HG03460 (cell line): ENCODE results near the gene CSNK2A2.

Experiments
- ATAC-seq: cut with Tn5 transposase; IDR thresholded peaks from one replicate; pipeline ENCODE4 v1.9.1; 2021; ENCODE audit not compliant: unreplicated experiment

CSNK2A2 gene

GRCh38 chr16:58198022-58198683 is at the start of gene CSNK2A2:
CSNK2A2 (minus strand) TSS chr16:58198106; CDS start chr16:58197736, 370 bp downstream.
- peak; percentile 86 for ATAC-seq

DNA sequence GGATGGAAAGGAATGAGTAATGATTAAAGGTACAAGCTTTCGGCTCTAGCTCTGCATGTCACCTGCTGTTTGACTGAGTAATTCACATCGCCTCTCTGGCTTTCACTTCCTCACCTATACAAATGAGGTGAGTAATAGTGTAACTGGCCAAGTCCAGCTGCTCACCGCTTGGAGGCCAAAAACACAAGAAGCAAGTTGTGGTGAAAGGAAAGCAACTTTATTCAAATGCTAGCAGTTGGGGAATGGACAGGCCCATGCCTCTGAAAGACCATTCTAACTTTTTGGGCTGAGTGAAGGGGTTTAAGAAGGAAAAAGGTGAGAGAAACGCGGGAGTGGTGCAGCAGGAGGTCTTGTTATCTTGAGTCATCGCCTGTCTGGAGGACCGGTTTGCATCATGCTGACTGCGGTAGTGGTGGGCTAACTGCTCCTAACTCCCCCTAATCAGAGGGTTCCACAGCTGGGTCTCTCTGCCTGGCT is 45.7 kb upstream of the CSNK2A2 start:
- peak; percentile 99 for ATAC-seq

DNA sequence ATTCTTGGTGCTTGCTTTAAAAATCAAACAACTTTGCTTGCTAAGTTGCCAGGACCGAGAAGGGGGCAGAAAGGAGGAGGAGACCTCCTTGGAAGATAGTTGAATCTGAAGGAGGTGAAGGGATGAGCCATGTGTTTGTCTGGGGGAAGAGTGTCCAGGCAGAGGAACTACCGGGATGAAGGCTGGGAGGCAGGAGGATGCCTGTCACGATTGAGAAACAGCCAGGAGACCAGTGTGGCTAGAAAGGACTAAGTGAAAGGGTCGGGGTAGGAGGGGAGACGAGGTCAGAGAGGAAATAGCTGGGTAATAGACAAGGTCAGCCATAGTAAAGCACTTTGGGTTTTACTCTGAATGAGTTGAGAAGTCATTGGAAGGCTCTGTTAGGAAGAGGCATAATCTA is 38.9 kb upstream of the CSNK2A2 start:
- no peak for ATAC-seq

GRCh38 chr16:58236231-58236690 is 38.4 kb upstream of the CSNK2A2 start:
- ATAC-seq: peak; percentile 98

DNA sequence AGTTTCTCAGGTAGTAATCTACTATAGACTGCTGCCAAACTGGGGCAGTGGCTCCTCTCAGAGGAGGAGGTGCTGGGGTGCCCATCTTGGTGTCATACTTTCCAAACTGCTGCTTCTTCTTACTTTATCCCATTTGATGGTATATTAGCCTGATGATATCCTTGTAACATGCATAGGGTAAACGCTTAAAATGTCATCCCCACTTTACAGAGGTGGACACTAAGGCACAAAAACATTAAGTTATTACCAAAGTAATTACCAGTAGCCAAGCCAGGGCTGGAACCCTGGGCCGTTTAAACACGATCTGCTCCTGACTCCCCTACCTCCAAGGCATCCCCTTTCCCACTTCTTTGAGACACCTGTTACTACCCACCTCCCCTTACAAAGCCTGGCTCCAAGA is 37.8 kb upstream of the CSNK2A2 start:
- no peak for ATAC-seq

- no peak for ATAC-seq
Observed at GRCh38 chr16:58234831-58235595, 37.1 kb upstream of the CSNK2A2 start.

DNA sequence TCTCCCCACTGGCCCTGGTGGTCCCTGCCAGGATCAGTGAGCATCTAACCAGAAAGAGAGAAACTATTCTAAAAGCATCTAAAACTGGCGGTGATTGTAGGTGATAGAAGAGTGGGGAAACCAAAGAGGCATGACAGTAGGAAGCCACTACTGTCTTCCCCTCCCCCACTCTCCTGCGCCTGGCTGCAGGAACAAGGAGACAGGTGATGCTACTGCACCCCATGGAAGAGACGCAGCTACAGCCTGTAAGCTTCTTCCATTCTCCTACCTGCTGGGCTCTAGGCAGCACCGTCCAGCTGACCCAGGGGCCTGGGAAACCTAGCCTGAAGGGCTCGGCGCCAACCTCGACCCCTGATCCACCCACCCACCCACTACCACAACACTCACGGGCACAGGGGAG is 32.4 kb upstream of the CSNK2A2 start:
- no peak for ATAC-seq

- no peak for ATAC-seq
Observed at GRCh38 chr16:58226790-58227189, 28.9 kb upstream of the CSNK2A2 start.

DNA sequence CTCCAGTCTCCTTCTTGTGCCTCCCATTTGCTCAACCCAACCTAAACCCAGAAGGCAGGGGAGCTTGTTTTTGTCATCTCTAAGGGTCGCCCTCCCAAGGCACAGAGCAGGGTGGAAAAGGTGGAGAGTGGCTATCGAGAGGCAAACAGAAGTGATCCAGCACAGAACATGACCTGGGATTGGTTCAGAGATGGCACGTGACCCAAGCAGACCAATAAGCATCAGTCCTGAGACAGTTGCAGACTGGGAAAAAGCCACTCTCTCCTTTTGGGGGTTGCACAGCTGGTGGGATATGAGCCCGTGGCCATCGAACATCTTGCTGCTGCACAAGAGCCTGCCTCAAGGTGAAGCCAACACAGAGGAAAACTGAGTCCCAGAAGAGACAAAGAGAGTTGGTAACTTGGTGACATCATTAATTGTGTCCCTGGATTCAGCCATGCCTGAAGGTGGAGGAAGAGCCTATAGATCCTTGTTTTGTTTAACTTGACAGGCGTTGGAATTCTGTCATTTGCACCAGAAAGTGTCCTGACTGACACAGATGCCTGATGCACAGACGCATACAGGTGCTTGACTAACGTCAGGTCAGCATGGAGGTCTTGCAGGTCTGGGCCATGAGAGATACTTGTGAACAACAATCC is 28.2 kb upstream of the CSNK2A2 start:
- ATAC-seq: no peak

GRCh38 chr16:58222532-58223316 is 24.8 kb upstream of the CSNK2A2 start:
- ATAC-seq: no peak

GRCh38 chr16:58219432-58219831 is 21.5 kb upstream of the CSNK2A2 start:
- ATAC-seq: no peak

- no peak for ATAC-seq
Observed at GRCh38 chr16:58218786-58219185, 20.9 kb upstream of the CSNK2A2 start.

DNA sequence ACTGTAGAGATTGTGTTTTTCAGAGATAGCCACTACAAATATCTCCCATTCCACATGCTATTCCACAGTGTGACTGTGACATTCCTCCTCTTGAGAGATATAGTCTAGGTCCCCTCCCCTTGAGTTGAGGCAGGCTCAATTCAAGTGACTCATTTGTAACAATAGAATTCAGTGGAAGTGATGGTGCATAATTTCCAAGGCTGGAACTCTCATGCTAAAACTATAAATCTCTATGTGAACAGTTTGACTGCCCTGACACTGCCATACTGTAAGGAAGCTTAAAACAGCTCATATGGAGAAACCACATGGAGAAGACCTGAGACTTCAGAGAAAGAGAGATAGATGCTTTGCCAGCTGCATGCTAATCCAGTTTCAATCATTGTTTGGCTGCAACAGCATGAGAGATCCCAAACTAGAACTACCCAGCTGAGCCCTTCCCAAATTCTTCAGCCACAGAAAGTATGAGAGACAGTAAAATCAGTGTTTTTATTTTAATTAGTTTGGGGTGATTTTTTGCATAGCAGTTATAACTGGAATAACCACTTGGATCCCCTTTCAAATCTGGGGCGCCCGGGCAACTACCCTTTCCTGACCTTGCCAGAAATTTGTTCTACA is 19.5 kb upstream of the CSNK2A2 start:
- ATAC-seq: no peak

DNA sequence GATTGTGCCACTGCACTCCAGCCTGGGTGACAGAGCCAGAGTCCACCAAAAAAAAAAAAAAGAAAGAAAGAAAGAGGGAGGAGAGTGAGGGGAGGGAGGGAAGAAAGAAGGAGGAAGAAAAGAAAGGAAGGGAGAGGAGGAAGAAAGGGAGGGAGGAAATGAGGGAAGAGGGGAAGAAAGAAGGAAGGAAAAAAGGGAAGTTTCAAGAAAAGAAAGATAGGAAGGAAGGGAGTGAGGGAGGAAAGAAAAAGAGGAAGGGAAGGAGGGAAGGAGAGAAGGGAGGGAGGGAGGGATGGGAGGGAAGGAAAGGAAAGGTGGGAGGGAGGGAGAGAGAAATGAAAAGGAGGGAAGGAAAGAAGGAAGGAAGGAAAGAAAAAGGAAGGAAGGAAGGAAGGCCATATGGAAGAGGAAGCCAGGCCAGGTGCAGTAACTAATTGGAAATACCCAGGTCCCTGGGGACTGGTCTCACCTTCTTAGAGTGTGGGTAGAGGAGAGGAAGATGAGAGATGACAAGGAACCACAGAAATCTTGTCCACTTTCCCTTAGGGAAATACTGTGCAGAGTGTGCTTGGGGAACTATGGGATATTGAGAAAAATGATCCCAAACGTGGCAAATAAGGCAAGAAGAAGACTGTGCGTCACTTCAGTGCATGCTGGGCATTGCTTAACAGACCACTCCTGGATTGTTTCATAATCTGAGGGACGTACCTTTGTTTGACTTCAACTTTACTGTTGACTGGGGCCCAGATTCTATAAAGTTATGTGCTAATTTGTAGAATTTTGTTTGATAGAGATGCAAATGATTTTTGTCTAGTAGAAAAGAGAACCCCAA is 15.1 kb upstream of the CSNK2A2 start:
- no peak for ATAC-seq

DNA sequence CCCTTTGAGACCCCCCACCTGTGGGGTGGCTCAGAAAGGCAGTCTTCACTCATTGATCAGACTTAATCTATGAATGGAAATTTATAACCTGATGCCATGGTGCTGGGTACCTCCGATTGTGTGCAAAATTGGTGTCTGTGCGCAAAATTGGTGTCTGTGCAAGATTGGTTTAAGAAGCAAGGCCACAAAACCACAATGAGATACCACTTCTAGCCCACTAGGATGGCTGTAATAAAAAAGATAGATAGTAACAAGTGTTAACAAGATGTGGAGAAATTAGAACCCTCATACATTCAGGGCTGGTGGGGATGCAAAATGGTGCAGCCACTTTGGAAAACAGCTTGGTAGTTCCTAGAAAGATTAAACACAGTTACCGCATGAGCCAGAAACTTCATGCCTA is 13.9 kb upstream of the CSNK2A2 start:
- no peak for ATAC-seq

DNA sequence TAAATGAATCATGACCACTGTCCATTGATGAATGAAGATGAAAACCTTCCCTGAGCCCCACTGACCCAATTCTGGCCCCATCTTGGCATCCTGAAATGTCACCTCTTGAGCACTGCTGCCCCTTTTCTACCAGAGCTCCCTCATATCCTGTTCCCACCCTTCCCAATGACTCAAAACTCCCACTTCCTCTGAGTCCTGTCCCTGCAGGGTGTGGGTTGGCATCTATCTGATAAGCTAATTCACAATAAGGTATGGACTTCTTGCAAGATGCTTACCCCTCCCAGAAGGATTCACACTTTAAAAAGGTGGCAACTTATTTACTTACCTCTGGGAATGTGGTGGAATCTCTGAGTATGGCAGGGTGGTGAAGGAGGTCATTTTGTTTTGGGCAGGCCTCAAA is 13.3 kb upstream of the CSNK2A2 start:
- ATAC-seq: no peak

DNA sequence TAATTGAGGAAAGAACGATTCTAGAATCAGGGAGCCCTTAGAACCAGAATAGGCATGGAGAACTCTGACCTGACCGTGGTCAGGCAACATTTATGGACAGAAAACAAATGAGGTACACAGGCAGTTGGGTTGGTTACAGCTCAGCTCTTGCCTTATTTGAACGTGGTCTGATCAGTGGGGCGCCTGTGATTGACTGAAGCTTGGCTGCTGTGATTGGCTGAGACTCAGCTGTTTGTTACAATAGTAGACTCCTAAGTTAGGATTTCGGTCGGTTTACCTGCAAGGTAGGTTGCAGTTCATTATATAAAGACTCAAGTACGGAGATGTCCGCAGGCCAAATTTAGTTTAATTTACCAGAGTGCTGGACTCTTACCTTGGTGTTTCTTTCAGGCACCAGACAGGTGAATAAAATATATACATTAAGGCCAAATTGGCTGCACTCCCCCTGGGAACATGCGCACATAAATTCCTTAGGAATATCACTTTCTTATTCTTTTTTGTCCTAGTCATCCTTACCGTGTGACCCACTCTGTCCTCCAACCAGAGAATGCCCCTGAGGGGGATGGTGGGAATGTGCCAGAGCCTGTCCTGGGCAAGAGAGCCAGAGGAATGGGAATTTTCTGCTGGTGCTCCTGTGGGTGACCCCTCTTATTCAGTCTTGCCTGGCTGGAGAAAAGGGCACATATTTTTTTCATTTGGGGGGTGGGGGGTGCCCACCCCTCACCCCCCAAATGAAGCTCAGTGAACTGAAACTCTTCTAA is 7.5 kb upstream of the CSNK2A2 start:
- ATAC-seq: no peak

- no peak for ATAC-seq
Observed at GRCh38 chr16:58201163-58201562, 3.3 kb upstream of the CSNK2A2 start.
